GM21825 (cell line): Measurements from ENCODE around the gene NUP93.
"Not testable (repeated sequence)": the region's sequence is repeated elsewhere in the genome, so short reads cannot be mapped to it uniquely, and the experiment has no call there.

Experiments
- ATAC-seq: cut with Tn5 transposase; IDR thresholded peaks from one replicate; pipeline ENCODE4 v1.9.1; 2021; ENCODE audit warnings: mild to moderate bottlenecking, moderate library complexity; ENCODE audit not compliant: unreplicated experiment

NUP93 gene

DNA sequence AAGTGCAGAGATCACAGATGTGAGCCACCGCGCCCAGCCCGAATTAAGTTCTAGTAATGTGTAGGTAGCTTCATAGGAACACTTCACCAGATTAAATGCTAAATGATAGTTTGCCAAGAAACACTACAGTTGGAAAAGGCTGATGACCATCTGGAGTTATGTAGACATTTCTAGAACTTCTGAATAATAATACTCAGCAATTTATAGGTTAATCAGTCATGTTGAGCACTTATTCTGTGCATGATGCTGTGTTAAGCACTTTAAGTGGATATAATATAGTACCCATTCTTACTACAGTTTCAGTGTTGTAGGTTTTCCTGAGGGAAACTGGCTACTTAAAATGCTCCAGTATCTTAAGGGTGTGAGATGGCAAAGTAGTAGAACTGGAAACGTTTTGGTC, 45.2 kb downstream of the NUP93 start:
- ATAC-seq, result no peak

DNA sequence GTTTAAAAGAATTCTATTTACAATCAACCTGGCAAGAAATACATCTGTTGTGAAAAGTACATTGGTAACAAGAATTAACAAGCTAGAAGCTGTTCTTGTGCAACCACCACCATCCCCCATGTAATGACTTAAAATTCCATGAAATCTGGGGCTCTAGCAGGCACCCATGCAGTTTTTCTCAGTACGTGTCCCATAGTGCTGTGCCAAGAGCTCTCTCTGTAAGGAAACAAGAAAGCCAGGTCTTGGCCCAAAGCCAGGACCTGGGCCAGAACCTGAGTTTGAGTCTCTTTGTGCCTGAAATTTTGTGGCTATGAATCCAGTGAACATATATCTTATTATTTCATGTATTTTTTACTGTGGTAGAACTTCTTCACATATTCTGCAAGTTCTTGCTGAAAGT, 46.6 kb downstream of the NUP93 start:
- ATAC-seq, result no peak

DNA sequence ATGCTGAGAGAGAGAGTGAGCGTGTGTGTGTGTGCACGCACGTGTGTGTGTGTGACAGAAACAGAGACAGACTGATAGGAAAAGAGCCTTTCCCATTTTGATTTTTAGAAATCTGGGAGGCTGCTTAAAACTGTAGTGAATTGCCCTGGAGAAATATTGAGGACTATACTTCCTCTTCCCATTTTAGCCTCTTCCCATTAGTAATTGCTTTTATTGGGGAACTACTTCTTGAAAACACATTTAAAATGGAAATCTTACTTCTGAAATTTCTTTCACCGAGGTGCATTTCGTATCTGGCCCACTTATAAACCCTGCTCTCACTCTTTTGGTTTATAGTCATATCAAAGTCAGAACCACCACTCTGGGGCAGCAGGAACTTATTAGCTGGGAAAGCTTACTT, 47.1 kb downstream of the NUP93 start:
- ATAC-seq, result no peak

DNA sequence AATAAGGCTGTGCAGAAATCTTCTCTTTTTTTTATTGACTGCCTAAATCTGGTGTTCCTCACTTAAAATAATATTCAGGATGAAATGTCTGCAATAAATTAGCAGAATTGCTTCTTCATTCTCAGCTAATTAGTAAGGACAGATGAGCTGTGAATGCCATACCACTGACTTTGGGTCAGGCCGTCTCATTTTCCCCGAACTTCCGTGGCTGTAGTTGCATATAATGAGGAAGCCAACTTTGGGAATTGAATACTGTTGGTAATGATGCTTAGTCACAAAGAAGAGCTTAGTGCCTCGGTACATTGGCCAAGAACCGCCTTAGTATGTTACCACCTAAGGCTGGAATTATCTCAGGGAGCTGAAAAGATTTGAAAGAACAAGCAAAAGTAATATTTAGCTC, 47.6 kb downstream of the NUP93 start:
- ATAC-seq, result no peak

DNA sequence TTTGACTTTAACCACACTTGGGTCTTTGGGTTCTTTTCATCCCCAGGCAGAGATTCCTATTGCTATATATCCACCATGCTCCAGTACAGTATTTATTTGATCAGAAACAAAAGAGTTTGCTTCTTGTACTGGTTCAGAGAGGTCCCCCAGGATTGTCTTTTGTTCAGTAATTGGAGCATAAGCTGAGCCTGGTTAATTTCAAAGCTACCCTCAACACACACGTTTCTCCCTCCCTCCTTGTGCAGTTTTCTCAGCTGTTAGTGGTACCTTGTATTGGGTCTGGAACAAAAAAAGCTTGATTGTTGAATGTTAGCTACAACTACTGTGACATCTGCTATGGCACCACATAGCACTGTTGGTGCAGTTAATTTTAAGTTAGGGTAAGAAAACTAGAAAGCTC, 50.0 kb downstream of the NUP93 start:
- ATAC-seq, result no peak

DNA sequence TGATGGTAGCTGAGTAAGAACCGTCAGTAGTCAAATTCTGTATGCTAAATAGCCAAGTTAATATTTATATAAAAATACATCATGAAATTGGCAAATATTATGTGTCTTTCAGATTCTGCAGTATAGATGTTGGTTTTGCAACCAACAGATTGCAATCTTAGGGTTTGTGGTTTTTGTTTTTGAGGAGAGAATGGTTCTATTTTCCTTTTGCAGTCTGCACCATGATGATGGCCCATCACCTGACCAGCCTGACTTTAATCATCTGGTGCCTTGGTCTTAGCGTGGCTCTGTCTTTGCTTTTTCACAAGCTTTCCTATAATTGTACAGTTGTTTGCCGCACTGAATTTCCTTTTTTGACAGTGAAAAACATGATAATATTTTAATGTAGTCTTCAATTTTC, 50.7 kb downstream of the NUP93 start:
- ATAC-seq, result no peak

DNA sequence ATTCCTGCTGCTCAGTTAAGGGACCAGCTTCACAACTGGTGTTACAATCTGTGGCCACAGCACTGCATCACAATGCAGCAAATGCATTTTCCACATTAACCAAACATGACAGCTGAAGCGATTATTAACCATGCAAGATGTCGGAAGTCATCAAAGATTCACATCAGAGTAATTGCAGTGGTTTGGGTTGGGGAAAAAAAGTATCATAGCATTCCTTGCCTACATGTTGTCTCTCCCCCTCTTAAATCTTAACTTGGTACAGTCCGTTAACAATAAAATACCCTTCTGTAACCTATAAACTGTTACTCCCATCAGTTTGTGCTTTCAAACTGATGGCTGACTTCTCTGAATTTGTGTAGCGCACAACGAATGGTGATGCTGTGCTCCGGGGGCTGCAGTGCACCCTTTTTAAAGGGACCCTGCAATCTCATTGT, 51.6 kb downstream of the NUP93 start:
- ATAC-seq, result no peak

DNA sequence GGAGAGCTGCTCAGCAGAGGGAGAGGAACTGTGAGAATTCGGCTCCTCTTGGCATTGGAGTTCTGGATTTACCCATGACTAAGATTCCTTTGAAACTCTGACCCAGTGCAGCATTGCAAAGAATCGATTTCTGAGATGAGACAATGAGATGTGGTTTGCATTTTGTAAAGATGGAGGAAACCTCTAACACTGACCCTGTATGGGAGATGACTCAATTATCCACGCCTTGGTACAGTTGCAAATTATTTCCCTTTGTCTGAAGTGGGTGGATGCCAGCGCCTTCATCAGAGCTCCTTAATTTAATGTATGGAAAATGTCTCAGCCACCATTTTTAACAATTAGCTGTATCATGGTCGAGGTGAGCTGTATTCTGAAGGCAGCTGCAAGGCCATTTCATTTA, 53.4 kb downstream of the NUP93 start:
- no peak for ATAC-seq

DNA sequence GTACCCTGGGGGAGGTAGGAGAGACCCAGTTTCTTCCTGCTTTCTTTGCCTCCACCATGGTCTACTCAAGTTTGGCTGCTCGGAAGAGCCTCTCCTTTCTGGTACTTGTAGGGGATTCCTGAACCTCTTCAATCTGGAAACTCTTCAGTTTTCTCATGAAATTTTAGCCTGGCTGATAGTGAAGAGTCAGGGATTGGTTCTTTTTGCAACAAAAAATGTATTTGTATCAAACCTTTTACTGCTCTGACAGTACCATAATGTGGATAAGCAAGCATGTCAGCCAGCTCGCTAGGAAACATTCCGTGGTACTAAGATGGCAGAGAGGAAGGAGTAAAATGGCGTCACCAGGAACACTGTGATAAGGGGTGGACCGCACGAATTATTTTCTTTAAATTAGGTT, 55.4 kb downstream of the NUP93 start:
- ATAC-seq, result no peak

DNA sequence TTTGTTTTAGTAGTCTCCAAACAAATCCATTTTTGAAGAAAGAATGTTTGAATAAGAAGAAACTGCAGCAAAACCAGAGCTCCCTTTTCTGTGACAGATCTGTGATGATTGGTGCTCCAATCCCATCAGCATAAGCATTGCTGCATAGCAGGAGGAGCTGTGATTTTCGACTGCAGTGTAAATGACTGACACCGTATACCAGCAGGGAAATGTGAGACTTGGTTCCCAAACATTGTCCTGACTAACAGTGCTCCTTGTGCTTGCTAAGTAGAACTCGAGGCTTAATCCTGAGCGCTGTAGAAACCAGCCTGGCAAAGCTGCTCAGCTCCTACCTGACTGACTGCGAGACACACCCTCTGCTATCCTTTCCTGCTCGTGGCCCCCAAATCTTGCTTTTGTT, 57.2 kb downstream of the NUP93 start:
- ATAC-seq, result no peak

DNA sequence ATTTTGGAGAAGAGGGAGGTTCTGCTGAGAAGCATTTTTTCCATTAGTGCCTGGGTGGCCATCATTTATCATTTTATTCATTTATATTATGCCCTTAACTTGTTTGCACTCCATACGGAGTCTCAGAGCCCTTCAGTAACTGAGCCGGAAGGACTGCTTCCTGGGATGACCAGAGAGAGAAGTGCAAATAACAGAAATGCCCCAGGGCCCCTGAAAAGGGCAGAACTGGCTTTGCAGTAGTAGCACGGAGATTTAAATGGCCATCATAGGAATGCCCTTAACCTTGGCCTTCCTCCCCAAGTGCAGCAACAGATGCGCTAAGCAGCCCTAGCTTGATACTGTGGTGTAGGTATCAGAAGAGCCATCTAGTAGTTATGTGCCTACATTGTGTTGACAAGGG, 58.5 kb downstream of the NUP93 start:
- no peak for ATAC-seq

DNA sequence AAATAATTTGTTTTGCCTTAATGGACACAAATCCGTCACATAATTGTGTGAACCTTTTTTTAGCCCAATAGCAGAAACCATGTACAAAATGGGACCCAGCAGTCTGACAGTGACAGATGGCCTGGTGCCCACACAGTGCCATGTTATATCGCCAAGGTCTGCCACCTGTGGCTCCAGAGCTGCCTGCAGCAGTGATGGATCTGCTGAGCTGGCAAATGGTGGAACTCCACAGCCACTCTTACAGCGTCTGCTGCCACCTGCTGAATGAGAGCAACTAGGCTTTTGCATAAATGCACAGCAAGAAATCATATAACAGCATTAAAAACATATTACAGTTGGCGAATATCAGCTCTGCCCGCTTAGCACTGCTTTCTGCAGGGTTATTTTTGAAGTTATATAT, 59.4 kb downstream of the NUP93 start:
- no peak for ATAC-seq

DNA sequence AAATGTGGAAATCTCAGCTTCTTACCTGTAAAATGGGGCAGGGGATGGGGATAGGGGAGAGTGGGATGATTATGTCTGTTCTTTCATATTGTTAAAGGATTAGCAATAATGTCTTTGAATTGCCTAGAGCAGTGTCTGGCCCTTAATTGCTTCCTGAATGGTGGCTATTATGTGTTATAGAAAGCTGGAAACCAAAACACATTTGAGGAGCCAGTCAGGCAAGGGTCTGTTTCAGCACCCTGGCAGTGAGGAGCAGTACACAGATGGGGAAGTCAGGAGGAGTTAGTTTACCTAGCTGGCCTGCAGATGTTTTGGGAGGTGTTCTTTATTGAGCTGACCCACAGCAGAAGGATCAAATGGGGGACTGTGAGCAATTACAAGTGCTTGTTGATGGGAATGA, 63.0 kb downstream of the NUP93 start:
- ATAC-seq, result no peak

DNA sequence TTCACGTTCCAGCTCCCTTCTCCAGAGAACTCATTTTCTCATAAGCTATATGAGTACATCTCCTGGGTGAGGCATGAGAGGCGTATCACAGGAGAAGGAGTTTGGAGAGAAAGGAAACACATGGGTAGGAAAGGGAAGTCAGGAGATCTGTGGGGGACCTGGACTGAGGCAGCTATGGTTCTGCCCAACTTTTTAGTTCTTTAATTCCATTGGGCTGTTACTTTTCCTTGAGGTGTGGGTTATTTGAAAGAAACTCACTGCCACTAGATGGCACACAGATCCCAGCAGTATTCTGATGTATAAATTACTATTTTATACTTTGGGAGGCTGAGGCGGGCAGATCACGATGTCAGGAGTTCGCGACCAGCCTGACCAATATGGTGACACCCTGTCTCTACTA, 63.6 kb downstream of the NUP93 start:
- no peak for ATAC-seq

DNA sequence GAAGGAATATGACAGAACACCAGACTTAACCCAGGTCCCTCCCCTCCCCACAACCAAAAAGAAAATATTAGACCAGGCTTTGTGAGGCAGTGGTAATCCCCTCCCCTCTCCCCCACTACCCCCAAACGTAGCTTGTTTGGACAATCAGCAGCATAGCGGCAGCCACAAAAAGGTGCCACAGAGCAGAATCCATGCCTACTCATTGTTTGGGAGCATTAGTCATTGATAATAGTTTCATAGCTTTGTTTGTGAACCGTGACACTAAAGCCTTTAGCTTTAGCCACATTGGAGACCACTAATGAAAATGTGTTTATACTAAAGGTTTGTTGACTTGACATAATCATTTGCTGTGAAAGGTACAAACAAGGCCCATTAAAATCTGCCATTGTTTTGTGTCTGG, 65.1 kb downstream of the NUP93 start:
- ATAC-seq, result no peak

DNA sequence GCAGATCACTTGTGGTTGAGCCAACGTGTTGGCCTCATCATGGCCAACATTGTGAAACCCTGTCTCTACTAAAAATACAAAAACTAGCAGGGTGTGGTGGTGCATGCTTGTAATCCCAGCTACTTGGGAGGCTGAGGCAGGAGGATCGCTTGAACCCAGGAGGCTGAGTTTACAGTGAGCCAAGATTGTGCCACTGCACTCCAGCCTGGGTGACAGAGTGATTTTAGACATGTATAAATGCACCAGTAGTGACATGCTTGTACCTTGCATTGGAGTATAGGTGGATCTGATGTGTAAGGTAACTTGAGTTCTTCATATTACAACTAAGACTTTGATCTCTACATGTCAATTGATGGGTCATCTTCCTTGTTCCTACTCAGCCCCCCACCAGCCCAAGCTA, 67.1 kb downstream of the NUP93 start:
- not testable (repeated sequence) for ATAC-seq

DNA sequence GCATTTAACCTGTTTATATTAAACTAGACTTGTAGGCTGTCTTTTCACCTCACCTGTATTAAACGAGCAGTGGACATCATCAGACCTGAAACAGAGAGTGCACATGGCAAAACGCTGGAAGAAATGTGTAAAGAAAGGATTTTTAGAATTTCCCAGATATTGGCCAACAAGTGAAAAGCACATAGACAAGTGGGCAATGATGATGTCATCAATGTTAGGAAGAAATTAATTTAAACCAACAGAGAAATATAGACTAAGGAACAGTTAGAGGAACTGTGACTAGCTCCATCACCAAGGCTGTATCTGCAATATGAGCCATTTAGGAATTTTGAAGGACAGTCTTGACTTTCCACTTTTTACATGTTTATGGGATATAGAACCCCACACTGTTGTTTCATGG, 67.9 kb downstream of the NUP93 start:
- no peak for ATAC-seq

DNA sequence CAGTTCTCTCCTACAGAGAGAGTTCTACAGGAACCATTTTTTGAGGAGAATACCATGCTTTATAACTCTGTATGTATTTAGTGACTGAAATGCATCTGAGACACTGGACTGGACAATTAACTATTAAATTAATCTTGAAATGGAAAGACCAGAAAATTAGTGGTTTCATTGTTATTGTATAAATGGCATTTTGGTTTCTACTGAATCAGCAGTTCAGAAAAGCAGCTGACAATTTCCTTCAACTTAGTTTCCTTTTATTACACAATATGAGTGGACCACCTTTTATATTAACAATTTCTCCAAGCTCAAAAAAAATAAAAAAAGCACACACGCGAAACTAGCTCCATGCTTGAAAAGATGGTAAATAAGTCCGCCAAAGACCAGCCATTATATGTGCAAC, 69.0 kb downstream of the NUP93 start:
- no peak for ATAC-seq

DNA sequence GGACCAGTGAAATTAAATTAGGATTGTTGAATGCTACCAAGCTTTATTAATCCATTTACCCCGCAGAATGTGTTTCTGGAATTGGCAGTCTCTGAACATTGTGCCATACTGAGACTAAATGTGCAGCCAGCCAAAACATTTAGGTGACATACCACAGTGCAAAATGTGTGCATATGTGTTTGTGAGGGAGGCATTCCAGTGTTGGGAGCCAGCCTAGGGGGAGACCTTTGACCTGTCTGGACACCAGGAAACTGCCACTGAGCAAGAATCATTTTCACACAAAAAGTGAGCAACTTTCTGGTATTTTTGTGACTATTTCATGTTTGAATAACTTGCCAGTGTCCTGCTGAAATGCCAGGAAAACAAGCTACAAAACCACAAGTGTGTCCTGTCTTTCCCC, 70.4 kb downstream of the NUP93 start:
- ATAC-seq, result no peak

DNA sequence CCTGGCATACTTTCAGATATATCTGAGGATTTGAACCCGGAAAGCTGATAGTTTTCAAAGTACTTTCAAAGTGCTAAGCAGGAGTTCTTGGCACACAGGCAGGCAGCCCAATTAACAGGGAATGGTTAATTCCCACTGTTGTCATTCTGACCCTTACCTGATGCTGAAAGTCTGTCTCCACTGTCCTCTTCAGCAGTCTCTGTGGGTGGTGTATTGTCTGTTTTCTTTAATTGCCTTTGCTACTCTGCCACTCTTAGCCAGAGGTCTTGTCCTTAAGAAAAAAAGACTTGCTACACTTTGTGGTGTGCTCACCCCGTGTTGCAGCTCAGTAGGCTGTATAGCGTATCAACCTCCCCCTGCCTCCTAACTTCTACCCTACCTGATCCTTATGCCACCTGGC, 71.8 kb downstream of the NUP93 start:
- no peak for ATAC-seq

DNA sequence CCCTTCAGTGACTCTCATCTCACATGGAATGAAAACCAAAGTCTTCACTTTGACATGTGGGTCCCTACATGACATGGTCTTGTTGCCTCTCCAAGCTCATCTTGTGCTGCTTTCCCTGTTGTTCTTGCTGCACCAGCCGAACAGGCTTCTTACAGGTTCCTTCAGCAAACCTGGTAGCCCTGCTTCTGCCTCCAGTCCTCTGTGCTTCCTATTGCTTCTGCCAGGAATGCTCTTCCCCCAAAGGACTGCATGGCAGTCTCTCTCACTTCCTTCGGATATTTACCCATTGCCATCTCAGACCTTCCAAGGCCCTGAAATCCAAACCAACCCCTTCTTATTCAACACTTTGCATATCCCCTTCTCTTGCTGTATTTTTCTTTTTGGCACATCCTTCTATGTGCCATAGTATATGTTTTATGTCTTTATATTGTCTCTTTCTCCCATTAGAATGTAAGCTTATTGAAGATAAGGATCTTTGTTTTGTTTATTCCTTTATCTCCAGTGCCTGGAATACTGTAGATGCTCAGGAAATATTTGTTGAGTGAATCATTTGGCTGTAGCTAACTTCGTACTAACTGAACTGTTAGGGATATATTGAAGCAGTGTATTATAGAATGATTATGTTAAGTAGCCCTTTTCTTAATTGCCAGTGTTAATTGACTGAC, 77.2 kb downstream of the NUP93 start:
- ATAC-seq, result no peak

DNA sequence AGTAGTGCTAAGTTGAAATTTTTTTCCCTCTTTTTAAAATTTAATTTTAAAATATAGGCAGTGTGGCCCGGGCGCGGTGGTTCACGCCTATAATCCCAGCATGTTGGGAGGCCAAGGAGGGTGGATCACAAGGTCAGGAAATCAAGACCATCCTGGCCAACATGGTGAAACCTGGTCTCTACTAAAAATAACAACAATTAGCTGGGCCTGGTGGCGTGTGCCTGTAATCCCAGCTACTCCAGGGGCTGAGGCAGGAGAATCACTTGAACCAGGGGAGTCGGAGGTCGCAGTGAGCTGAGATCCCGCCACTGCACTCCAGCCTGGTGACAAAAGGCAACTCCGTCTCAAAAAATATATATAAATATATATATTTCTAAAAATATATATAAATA, 77.7 kb downstream of the NUP93 start:
- ATAC-seq, result not testable (repeated sequence)

DNA sequence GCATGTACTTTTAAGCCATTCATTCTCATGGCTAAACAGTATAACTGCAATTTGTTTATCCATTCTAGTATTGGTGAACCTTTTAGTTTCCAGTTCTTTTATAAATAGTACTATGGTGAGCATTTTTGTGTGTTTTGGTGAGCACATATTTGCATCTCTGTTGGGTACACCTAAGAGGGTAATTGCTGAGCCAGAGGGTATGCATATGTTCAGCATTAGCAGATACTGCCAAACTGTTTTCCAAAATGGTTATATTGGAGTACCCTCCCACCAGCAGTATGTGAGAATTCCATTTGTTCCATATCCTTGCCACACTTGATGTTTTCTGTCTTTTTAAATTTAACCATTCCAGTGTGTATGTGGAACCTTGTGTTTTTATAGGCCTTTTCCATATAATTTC, 81.0 kb downstream of the NUP93 start:
- ATAC-seq, result no peak

DNA sequence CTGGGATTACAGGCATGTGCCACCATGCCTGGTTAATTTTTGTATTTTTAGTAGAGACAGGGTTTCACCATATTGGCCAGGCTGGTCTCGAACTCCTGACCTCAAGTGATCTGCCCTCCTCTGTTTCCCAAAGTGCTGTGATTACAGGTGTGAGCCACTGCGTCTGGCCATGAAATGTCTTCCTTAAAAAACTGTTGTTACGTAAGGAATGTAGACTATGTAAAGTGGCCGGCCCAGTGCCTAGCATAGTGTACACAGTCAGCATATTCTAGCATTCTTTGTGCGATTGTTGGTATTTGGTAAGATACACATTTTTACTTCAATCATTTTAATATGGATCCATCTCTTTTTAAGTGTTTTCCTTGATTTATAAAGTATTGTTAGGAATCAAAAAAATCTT, 81.7 kb downstream of the NUP93 start:
- not testable (repeated sequence) for ATAC-seq
